IMR-90 (cell line): Measurements from ENCODE around the gene CKLF. TPM values are rescaled to one million over a fixed set of nuclear protein-coding genes. Genes with fewer than 3 reads are reported as not detected.

Source experiments
- ATAC-seq: fragments of 200-7000 bp; cut with Tn5 transposase; 2 replicates; pipeline ENCODE4 v1.9.1; 2020; ENCODE audit warnings: low read depth, mild to moderate bottlenecking, moderate library complexity
- BruUV-seq: library from RNA; stranded (reverse); fragments of 400-500 nt; replicated peaks from 2 replicates; lab custom pipeline; 2021; lab: Mats Ljungman, UMichigan
- CTCF ChIA-PET: fragments of 300-600 bp; formaldehyde crosslinking; extraction: SDS; loops from one replicate; lab custom pipeline; 2021; ENCODE audit warnings: antibody characterized with exemption; lab: Yijun Ruan, JAX
- POLR2A ChIA-PET: fragments of 300-600 bp; sonication (Branson Sonifier 250); formaldehyde crosslinking; loops from one replicate; lab custom pipeline; 2022; ENCODE audit warnings: antibody characterized with exemption; ENCODE audit not compliant: unreplicated experiment; lab: Charles Lee
- DNase-seq: peaks from one replicate; pipeline ENCODE4 v3.0.0; 2013
- H2AFZ ChIP-seq: replicated peaks from 2 replicates; pipeline ENCODE3; 2013; ENCODE audit warnings: low read length, mild to moderate bottlenecking; ENCODE audit not compliant: poor library complexity
- H2AK5ac ChIP-seq: 2 replicates; pipeline ENCODE4 v1.6.1; 2013; ENCODE audit warnings: low read depth, low read length, inconsistent platforms
- H2AK9ac ChIP-seq: replicated peaks from 2 replicates; pipeline ENCODE3; 2013; ENCODE audit warnings: mild to moderate bottlenecking, low read depth, low read length, moderate library complexity; ENCODE audit not compliant: poor library complexity
- H2BK120ac ChIP-seq: 2 replicates; pipeline ENCODE4 v1.6.1; 2013; ENCODE audit warnings: low read depth, low read length, inconsistent platforms
- H2BK15ac ChIP-seq: 3 replicates; pipeline ENCODE4 v1.6.1; 2013; ENCODE audit warnings: low read depth, low read length, inconsistent platforms
- H2BK20ac ChIP-seq: 2 replicates; pipeline ENCODE4 v1.6.1; 2013; ENCODE audit warnings: low read depth, mild to moderate bottlenecking, inconsistent platforms, low read length, moderate library complexity
- H2BK5ac ChIP-seq: 2 replicates; pipeline ENCODE4 v1.6.1; 2013; ENCODE audit warnings: mild to moderate bottlenecking, low read depth, low read length, inconsistent platforms; ENCODE audit not compliant: poor library complexity, severe bottlenecking
- H3K14ac ChIP-seq: replicated peaks from 2 replicates; pipeline ENCODE4 v1.6.1; 2013; ENCODE audit warnings: low read depth, low read length, inconsistent platforms
- H3K18ac ChIP-seq: 2 replicates; pipeline ENCODE4 v1.6.1; 2013; ENCODE audit warnings: low read depth, low read length, control low read depth
- H3K23ac ChIP-seq: 2 replicates; pipeline ENCODE4 v1.6.1; 2013; ENCODE audit warnings: low read depth, low read length, inconsistent platforms
- H3K27ac ChIP-seq: 2 replicates; pipeline ENCODE4 v1.5.1; 2013; ENCODE audit warnings: mild to moderate bottlenecking, control low read depth, low read length; ENCODE audit not compliant: insufficient read depth
- H3K27me3 ChIP-seq: 2 replicates; pipeline ENCODE4 v1.6.1; 2013; ENCODE audit warnings: low read length; ENCODE audit not compliant: control insufficient read depth, insufficient read depth
- H3K36me3 ChIP-seq: 2 replicates; pipeline ENCODE4 v1.6.1; 2013; ENCODE audit warnings: low read length, mixed read lengths; ENCODE audit not compliant: control insufficient read depth, insufficient read depth
- H3K4ac ChIP-seq: 2 replicates; pipeline ENCODE4 v1.6.1; 2013; ENCODE audit warnings: low read depth, low read length, inconsistent platforms
- H3K4me1 ChIP-seq: 2 replicates; pipeline ENCODE4 v1.6.1; 2013; ENCODE audit warnings: low read length, mixed read lengths; ENCODE audit not compliant: control insufficient read depth, insufficient read depth
- H3K4me2 ChIP-seq: 2 replicates; pipeline ENCODE4 v1.6.1; 2013; ENCODE audit warnings: low read depth, mild to moderate bottlenecking, control low read depth, low read length, moderate library complexity
- H3K4me3 ChIP-seq: 2 replicates; pipeline ENCODE4 v1.5.1; 2013; ENCODE audit warnings: low read depth, mild to moderate bottlenecking, control low read depth, low read length, moderate library complexity; ENCODE audit not compliant: insufficient read depth
- H3K56ac ChIP-seq: 2 replicates; pipeline ENCODE4 v1.6.1; 2013; ENCODE audit warnings: low read length, inconsistent platforms; ENCODE audit not compliant: insufficient read depth; ENCODE audit errors: extremely low read depth
- H3K79me1 ChIP-seq, 2 experiments: 2 replicates each; pipeline ENCODE4 v1.6.1; 2013; ENCODE audit warnings: low read length in 2 of 2, inconsistent platforms in 1 of 2, low read depth in 1 of 2
- H3K9ac ChIP-seq: 2 replicates; pipeline ENCODE4 v1.6.1; 2013; ENCODE audit warnings: low read depth, low read length, control low read depth
- H3K9me1 ChIP-seq: 2 replicates; pipeline ENCODE4 v1.6.1; 2013; ENCODE audit warnings: low read length, inconsistent platforms; ENCODE audit not compliant: insufficient read depth
- H3K9me3 ChIP-seq: 2 replicates; pipeline ENCODE4 v1.6.1; 2013; ENCODE audit warnings: low read length; ENCODE audit not compliant: control insufficient read depth, insufficient read depth
- H4K20me1 ChIP-seq: 2 replicates; pipeline ENCODE4 v1.6.1; 2013; ENCODE audit warnings: low read length, inconsistent platforms; ENCODE audit not compliant: insufficient read depth
- H4K5ac ChIP-seq: 2 replicates; pipeline ENCODE4 v1.6.1; 2013; ENCODE audit warnings: mild to moderate bottlenecking, low read depth, low read length, control low read depth
- H4K8ac ChIP-seq, 2 experiments: 2 replicates each; pipeline ENCODE4 v1.6.1; 2013; ENCODE audit warnings: low read depth in 2 of 2, low read length in 2 of 2, control low read depth in 1 of 2, inconsistent platforms in 1 of 2
- H4K91ac ChIP-seq: 2 replicates; pipeline ENCODE4 v1.6.1; 2013; ENCODE audit warnings: low read depth, low read length, inconsistent platforms; ENCODE audit not compliant: insufficient read depth
- CEBPB ChIP-seq: IDR thresholded peaks from 2 replicates; pipeline ENCODE4 v1.6.1; 2012; ENCODE audit warnings: low read depth, low read length, improper control_type of control experiment
- CHD1 ChIP-seq: IDR thresholded peaks from 2 replicates; pipeline ENCODE4 v1.6.1; 2012; ENCODE audit warnings: low read depth, low read length, improper control_type of control experiment
- WGBS, 2 experiments: methylation state at CpG; one replicate each; pipeline versions ENCODE4 v1.1.5 to v1.1.7; 2013; ENCODE audit warnings: missing lambda C conversion rate in 2 of 2; ENCODE audit not compliant: insufficient read length in 1 of 2; ENCODE audit errors: extremely low coverage in 2 of 2; 5-methylcytosine and 5-hydroxymethylcytosine counted together
- dilution Hi-C: fragments of 300-500 bp; cut with HindIII; formaldehyde crosslinking; loops from one replicate; pipeline ENCODE4 v1.14.3; 2018; ENCODE audit warnings: low sequenced_read_pairs; ENCODE audit not compliant: unreplicated experiment
- in situ Hi-C: fragments of 300-500 bp; cut with MboI; formaldehyde crosslinking; loops from 3 replicates; pipeline ENCODE4 v1.14.3; 2019; ENCODE audit warnings: low sequenced_read_pairs, inconsistent platforms, mixed read lengths
- intact Hi-C: fragments of 100-400 bp; cut with micrococcal nuclease; formaldehyde crosslinking; loops from 2 replicates; pipeline ENCODE4 v1.10.0; 2022
- polyA plus RNA-seq, 3 experiments: library from polyadenylated mRNA; depleted of rRNA; stranded (reverse); fragments of >200 nt; gene quantifications; 2 replicates each; pipeline ENCODE4 v1.2.3, GENCODE V29; 2012; ENCODE audit warnings: low replicate concordance in 1 of 3
- total RNA-seq: library from RNA; depleted of rRNA; stranded (reverse); fragments of >200 nt; gene quantifications from 2 replicates; pipeline ENCODE4 v1.2.3, GENCODE V29; 2012

Gene CKLF
- total and polyA plus RNA-seq, 2 of the 4 experiments (the other 2 are of a cell fraction), result 60.8 to 92.2 TPM

DNA sequence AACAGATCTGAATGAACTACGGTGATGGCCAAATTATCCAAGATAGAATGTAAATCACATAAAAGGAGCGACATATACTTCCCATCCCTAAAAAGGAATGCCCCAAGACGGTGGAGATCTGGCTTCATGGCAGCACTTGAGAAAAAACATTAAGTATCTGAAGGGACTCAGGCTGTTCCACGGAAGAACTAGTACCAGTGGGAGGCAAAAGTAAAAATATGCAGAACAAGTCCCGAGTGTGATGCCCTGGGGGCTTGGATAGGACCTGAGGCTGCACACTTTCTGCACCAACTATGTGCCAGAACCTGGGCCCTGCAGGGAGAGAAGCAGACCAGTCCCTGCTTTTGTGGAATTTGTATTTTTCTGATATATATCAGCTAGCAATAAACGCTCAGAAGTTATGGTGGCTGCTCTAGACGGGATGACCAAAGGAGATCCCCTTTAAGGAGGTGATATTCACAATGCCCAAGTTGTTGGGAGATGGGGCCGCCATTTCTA lies 539 bp upstream of the CKLF start (continued):
- TF ChIP-seq CHD1, result no peak

DNA sequence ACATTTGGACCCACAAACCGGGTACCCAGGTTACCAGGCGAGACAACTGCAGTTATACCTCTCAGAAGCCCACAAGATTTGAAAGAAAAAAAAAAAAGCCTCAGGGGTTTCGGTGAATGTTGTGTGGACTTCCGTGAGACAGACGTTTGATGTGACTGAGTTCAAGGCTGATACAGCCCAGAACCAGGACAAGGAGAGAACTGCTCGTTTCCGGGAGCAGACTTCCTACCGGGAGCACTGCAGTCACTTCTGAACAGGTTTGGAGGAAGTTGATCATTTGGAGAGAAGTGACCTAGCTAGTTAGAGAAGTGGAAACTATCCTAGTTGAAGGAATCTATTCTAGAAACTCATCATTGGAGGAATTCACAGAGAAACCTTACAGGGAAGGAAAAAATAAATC lies 847 bp downstream of the CKLF start:
- peak overlapping the region; percentile 91; the same call in 1 of the 2 replicates for H3K4ac ChIP-seq
- peak overlapping the region; percentile 32 for H2AK5ac ChIP-seq
- TF ChIP-seq CEBPB, result no peak
- no CpG with 5 or more reads among the region's 8 CpGs for WGBS, 2 experiments
- H2AK9ac ChIP-seq, result peak overlapping the region; percentile 89
- no peak overlapping the region for H2BK15ac ChIP-seq
- intact Hi-C loops, result loop anchor here (2.0 kb wide), 1 partner anchor 52 kb away; the partner anchor contains the start of gene CMTM3
- no peak overlapping the region for H3K56ac ChIP-seq
- H4K8ac ChIP-seq, result peak overlapping the region; percentile 97 to 98; a peak in 2 of 4 replicates
- H4K5ac ChIP-seq, result no peak overlapping the region
- no peak overlapping the region for H3K18ac ChIP-seq
- H3K27me3 ChIP-seq, result no peaks in the 10 kb centered on the region
- peak overlapping the region; percentile 54 for H3K9ac ChIP-seq
- no peak overlapping the region for H2BK120ac ChIP-seq
- H3K79me1 ChIP-seq, result peaks cover 54 to 69% of the 10 kb centered on the region in 2 experiments
- H4K91ac ChIP-seq, result 0 out of 2 replicates have a peak overlapping the region, but pooled peaks have one; percentile 8
- no peak overlapping the region for H3K23ac ChIP-seq
- peaks cover 7% of the 10 kb centered on the region for H3K4me1 ChIP-seq
- peak overlapping the region; percentile 84 for H3K4me2 ChIP-seq
- no peak overlapping the region for H2BK20ac ChIP-seq
- H4K20me1 ChIP-seq, result no peaks in the 10 kb centered on the region
- no peaks in the 10 kb centered on the region for H3K9me3 ChIP-seq
- no TSS peak for BruUV-seq
- CTCF ChIA-PET, result no interaction called here
- POLR2A ChIA-PET, result interaction anchor here (1.0 kb wide), 1 partner anchor 31 kb away, joined by 3 read pairs; no protein-coding TSS in a partner anchor
- DNase-seq (no peak), ATAC-seq (no peak)
- H3K14ac ChIP-seq, result peak overlapping the region; percentile 95
- no peak overlapping the region for H2AFZ ChIP-seq
- no peak overlapping the region for H2BK5ac ChIP-seq
- dilution Hi-C loops, result no loop called here
- in situ Hi-C loops, result loop anchor here (5.0 kb wide), 1 partner anchor 49 kb away; the partner anchor contains the start of gene CMTM3
- H3K4me3 ChIP-seq, result peak overlapping the region; percentile 2; the same call in 1 of the 2 replicates
- H3K36me3 ChIP-seq, result peaks cover under 1% of the 10 kb centered on the region; the same call in 1 of the 2 replicates
- H3K9me1 ChIP-seq, result peaks cover 16% of the 10 kb centered on the region; the same call in 1 of the 2 replicates
- H3K27ac ChIP-seq, result no peak overlapping the region
